HepG2 (cell line): ENCODE data around the gene MTA2. TPM values are rescaled to one million over a fixed set of nuclear protein-coding genes. Genes with fewer than 3 reads are reported as not detected.

Experiments
- ATAC-seq: fragments of 200-7000 bp; cut with Tn5 transposase; 3 replicates; pipeline ENCODE4 v1.9.1; 2020; ENCODE audit warnings: mild to moderate bottlenecking, moderate library complexity
- BruUV-seq: library from RNA; stranded (reverse); fragments of 400-500 nt; replicated peaks from 2 replicates; lab custom pipeline; 2021; lab: Mats Ljungman, UMichigan
- CTCF ChIA-PET: fragments of 300-600 bp; formaldehyde crosslinking; extraction: SDS; loops from one replicate; lab custom pipeline; 2021; ENCODE audit warnings: low total read pairs, inconsistent platforms, low intra/inter-chr PET ratio; lab: Yijun Ruan, JAX
- POLR2A ChIA-PET: fragments of 350-600 bp; sonication (Branson Sonifier 250); formaldehyde crosslinking; loops from one replicate; lab custom pipeline; 2020; ENCODE audit warnings: antibody characterized with exemption, inconsistent platforms; lab: Yijun Ruan, JAX
- DNase-seq: peaks from one replicate; pipeline ENCODE4 v3.0.0-alpha.2; 2015; ENCODE audit warnings: low spot score
- FAIRE-seq: peaks from 3 replicates; lab custom pipeline; 2011; peaks lifted over from hg19 to GRCh38; lab: Jason Lieb, UNC
- H2AFZ ChIP-seq: one replicate; pipeline ENCODE4 v1.6.1; 2011; ENCODE audit warnings: low read length, inconsistent platforms
- H3K27ac ChIP-seq: fragments of 300-600 bp; 3 replicates; pipeline ENCODE4 v1.8.0; 2011; ENCODE audit warnings: mixed run types, mild to moderate bottlenecking, mixed read lengths, low read length, inconsistent platforms; ENCODE audit not compliant: insufficient read depth; ENCODE audit errors: extremely low read length
- H3K27me3 ChIP-seq, 2 experiments: fragments of 200-600 bp in 1 of 2; 2 replicates in 1 of 2; 3 replicates in 1 of 2; pipeline versions ENCODE4 v1.6.0 to v1.8.0; 2011; ENCODE audit warnings: low read length in 2 of 2, mild to moderate bottlenecking in 2 of 2, moderate library complexity in 2 of 2, inconsistent platforms in 1 of 2; ENCODE audit not compliant: insufficient read depth in 2 of 2, control insufficient read depth in 1 of 2
- H3K36me3 ChIP-seq, 2 experiments: fragments of 200-600 bp in 1 of 2; replicated peaks in 1 of 2; 2 replicates in 1 of 2; 3 replicates in 1 of 2; pipeline versions ENCODE4 v1.5.1 to v1.8.0; 2011; ENCODE audit warnings: low read length in 2 of 2, inconsistent platforms in 1 of 2; ENCODE audit not compliant: insufficient read depth in 2 of 2, control insufficient read depth in 1 of 2
- H3K4me1 ChIP-seq: 2 replicates; pipeline ENCODE4 v1.5.1; 2012; ENCODE audit warnings: low read length, inconsistent platforms; ENCODE audit not compliant: insufficient read depth
- H3K4me2 ChIP-seq: 2 replicates; pipeline ENCODE4 v1.6.0; 2011; ENCODE audit warnings: low read depth, low read length, inconsistent platforms
- H3K4me3 ChIP-seq, 3 experiments: fragments of 200-600 bp in 1 of 3; sonication (generic), shearing (Covaris generic) in 1 of 3; replicated peaks in 1 of 3; 2 replicates each; pipeline ENCODE4 v1.5.1; 2011 to 2016; ENCODE audit warnings: low read length in 3 of 3, inconsistent platforms in 2 of 3, low read depth in 2 of 3, mild to moderate bottlenecking in 2 of 3, control low read depth in 1 of 3, mixed read lengths in 1 of 3; ENCODE audit not compliant: insufficient read depth in 1 of 3
- H3K79me2 ChIP-seq: one replicate; pipeline ENCODE4 v1.6.1; 2011; ENCODE audit warnings: low read length, inconsistent platforms; ENCODE audit not compliant: insufficient read depth
- H3K9ac ChIP-seq: 2 replicates; pipeline ENCODE4 v1.6.0; 2011; ENCODE audit warnings: mild to moderate bottlenecking, low read depth, low read length, inconsistent platforms; ENCODE audit not compliant: insufficient read depth
- H3K9me3 ChIP-seq: 2 replicates; pipeline ENCODE4 v1.5.1; 2012; ENCODE audit warnings: mild to moderate bottlenecking, low read length
- H4K20me1 ChIP-seq: 2 replicates; pipeline ENCODE4 v1.6.0; 2011; ENCODE audit warnings: inconsistent platforms, mild to moderate bottlenecking, low read length, moderate library complexity; ENCODE audit not compliant: insufficient read depth
- MAFF ChIP-seq: IDR thresholded peaks from 2 replicates; pipeline ENCODE4 v1.6.1; 2011; ENCODE audit warnings: low read depth, low read length, improper control_type of control experiment
- MAFG ChIP-seq: sonication (generic); formaldehyde crosslinking; IDR thresholded peaks from 2 replicates; pipeline ENCODE4 v1.5.1; 2020; ENCODE audit warnings: mild to moderate bottlenecking, missing genetic modification reagents
- MAFK ChIP-seq, 2 experiments: IDR thresholded peaks in 1 of 2; conservative IDR thresholded peaks in 1 of 2; 2 replicates each; pipeline ENCODE4 v1.6.1; 2011; ENCODE audit warnings: improper control_type of control experiment in 2 of 2, low read length in 2 of 2
- SOX6 ChIP-seq, 2 experiments: fragments of 450-650 bp in 1 of 2; sonication (generic) in 1 of 2; formaldehyde crosslinking in 1 of 2; IDR thresholded peaks; 2 replicates each; pipeline versions ENCODE4 v1.4.0 to v1.6.1; 2017 to 2020; ENCODE audit warnings: antibody characterized with exemption in 1 of 2, mild to moderate bottlenecking in 1 of 2, missing genetic modification reagents in 1 of 2
- SP140L ChIP-seq: sonication (generic); formaldehyde crosslinking; IDR thresholded peaks from 2 replicates; pipeline ENCODE4 v1.4.0; 2020; ENCODE audit warnings: missing genetic modification reagents, borderline replicate concordance
- WGBS: methylation state at CpG from one replicate; pipeline ENCODE4 v1.1.6; 2017; ENCODE audit warnings: low lambda C conversion rate; 5-methylcytosine and 5-hydroxymethylcytosine counted together
- in situ Hi-C: cut with HindIII; loops from 2 replicates; pipeline ENCODE4 v1.10.0; 2017; ENCODE audit warnings: low pct_unique_long_range_greater_than_20kb; ENCODE audit not compliant: extremely low pct_ligation_motif_present
- intact Hi-C: fragments of 100-400 bp; cut with micrococcal nuclease; formaldehyde crosslinking; loops from one replicate; pipeline ENCODE4 v1.10.0; 2022; ENCODE audit not compliant: unreplicated experiment
- polyA plus RNA-seq, 8 experiments: library from polyadenylated mRNA; depleted of rRNA in 3 of 8; stranded (reverse) in 7 of 8; unstranded in 1 of 8; fragments of >200 nt; fragmentation: Illumina TruSeq in 4 of 8; extraction: Trizol in 4 of 8; gene quantifications; 2 replicates each; pipeline versions ENCODE4 v1.2.1 to v1.2.3, GENCODE V29; 2011 to 2016; ENCODE audit warnings: low read depth in 4 of 8, missing spikeins in 1 of 8, mixed read lengths in 1 of 8; ENCODE audit not compliant: insufficient read depth in 1 of 8
- total RNA-seq, 5 experiments: library from RNA; depleted of rRNA; stranded (reverse); fragments of >200 nt; fragmentation: Illumina TruSeq; extraction: Trizol; gene quantifications; 2 replicates each; pipeline ENCODE4 v1.2.3, GENCODE V29; 2016; ENCODE audit warnings: low read depth in 1 of 5
- TF ChIP-seq, protein P1 (sequence below): sonication (generic); formaldehyde crosslinking; conservative IDR thresholded peaks from 2 replicates; pipeline ENCODE4 v1.4.0; 2020; ENCODE audit warnings: missing genetic modification reagents
- TF ChIP-seq, protein P2 (sequence below): sonication (generic); IDR thresholded peaks from 2 replicates; pipeline ENCODE4 v1.6.1; 2016; ENCODE audit warnings: low read depth, borderline replicate concordance

The MTA2 gene
- total and polyA plus RNA-seq, 2 of the 13 experiments (the other 11 are each of a cell fraction or from before 2014, with no cell fraction given), result 14.0 to 70.0 TPM

DNA sequence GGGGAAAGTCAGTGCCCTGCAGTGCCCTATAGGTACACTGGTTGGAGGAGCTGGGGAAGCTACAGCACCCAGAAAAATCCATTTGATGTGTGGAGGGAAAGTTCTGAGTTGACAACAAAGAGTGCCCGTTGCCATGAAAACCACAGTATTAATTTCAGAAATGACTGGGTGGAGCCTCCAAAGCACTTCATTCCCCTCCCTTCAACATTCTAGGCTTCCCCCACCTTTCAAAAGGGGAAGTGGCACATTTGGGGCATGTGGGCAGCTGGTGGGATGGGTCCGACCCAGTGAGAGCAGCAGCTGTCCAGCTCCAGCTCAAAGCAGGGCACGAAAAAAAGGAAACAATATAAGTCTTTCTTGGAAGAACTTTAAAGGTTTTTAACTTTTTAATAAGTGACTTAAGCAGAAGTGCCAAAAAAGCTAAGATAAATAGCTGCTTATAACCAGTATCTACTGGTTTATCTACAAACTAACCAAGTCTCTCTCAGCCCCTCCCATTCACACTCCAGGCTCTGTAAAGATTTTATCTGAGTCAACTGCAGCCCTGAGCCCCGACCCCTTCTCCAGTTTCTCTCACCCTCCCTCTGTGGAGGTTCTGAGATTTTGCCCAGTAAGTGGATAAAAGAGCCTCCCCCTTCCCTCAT, 46.1 kb downstream of the MTA2 start (continued):
- TF ChIP-seq, protein P1, sequence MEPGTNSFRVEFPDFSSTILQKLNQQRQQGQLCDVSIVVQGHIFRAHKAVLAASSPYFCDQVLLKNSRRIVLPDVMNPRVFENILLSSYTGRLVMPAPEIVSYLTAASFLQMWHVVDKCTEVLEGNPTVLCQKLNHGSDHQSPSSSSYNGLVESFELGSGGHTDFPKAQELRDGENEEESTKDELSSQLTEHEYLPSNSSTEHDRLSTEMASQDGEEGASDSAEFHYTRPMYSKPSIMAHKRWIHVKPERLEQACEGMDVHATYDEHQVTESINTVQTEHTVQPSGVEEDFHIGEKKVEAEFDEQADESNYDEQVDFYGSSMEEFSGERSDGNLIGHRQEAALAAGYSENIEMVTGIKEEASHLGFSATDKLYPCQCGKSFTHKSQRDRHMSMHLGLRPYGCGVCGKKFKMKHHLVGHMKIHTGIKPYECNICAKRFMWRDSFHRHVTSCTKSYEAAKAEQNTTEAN (CRISPR knock-in tag), result no peak

DNA sequence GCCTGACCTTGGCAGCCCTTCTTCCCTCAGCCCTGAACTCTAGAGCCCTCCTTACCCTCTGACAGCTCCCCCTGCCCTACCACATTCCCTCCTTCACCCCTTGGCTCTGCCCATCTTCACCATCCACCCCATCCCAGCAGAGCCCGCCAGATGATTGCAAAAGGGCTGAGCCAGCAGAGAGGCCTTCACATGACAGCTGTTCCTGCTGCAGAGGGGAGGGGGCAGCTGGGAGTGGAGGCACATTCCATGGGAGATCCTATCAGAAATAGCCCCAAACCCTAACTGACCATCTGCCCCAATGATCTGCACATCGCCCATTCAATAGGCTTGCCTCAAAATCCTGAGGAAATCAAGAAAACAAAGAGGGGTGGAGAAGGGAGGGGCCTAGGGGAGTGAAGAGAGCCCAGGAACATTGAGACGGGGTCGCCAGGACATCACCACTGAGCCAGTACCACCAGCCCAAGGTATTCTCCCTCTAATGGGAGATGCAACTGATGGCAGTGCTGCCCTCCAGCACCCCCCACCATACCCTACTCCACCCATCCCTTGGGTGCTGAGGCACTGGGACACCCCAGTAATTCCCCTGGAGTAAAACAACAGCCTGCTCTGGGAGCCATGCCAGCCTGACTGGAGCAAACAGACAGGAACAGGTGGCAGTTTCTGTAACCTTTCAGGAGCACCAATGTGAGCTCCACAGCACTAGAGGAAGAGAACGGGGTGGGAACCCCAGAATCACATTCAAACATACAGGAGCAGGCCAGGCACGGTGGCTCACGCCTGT, 47.1 kb downstream of the MTA2 start:
- Histone ChIP-seq H3K9ac (no peak overlapping the region), H3K27me3 (no peaks in the 10 kb centered on the region), H3K79me2 (no peaks in the 10 kb centered on the region), H3K4me1 (peaks cover 86% of the 10 kb centered on the region), H3K9me3 (no peaks in the 10 kb centered on the region), H3K27ac (no peak overlapping the region), H2AFZ (no peak overlapping the region), H3K36me3 (peaks cover 7 to 15% of the 10 kb centered on the region in 2 experiments), H3K4me3 (no peak overlapping the region), H4K20me1 (no peaks in the 10 kb centered on the region), H3K4me2 (no peak overlapping the region)
- ATAC-seq (peak; percentile 4), FAIRE-seq (no peak), DNase-seq (no peak)
- intact Hi-C loops (no loop called here), in situ Hi-C loops (loop anchor here (5.0 kb wide), 2 partner anchors 132 to 157 kb away; no protein-coding TSS in a partner anchor)
- ChIA-PET POLR2A (interaction anchor here (1.1 to 4.5 kb wide), 5 partner anchors 11 to 130 kb away, joined by 3 to 23 read pairs (median 6); partner anchors contain the start of genes C11orf98, CSKMT, LBHD1 and TUT1), CTCF (no interaction called here)
- no TSS peak for BruUV-seq
- TF ChIP-seq SP140L (no peak), MAFF (peak; percentile 10; the same call in 1 of the 2 replicates), MAFG (0 out of 2 replicates have a peak, but pooled peaks have one; percentile 40), MAFK (conservative IDR thresholded peaks at IDR 0.05 in 1 of 2, IDR thresholded peaks at IDR 0.05 in 1 of 2; ENCODE audit: low read length in 2 of 2) (peak in 1 of 2 experiments; percentile 33; a peak in 1 of 4 replicates), SOX6 (IDR thresholded peaks at IDR 0.05) (no peak), SOX6 (CRISPR knock-in tag; IDR thresholded peaks at IDR 0.05) (no peak)
- TF ChIP-seq, protein P2, sequence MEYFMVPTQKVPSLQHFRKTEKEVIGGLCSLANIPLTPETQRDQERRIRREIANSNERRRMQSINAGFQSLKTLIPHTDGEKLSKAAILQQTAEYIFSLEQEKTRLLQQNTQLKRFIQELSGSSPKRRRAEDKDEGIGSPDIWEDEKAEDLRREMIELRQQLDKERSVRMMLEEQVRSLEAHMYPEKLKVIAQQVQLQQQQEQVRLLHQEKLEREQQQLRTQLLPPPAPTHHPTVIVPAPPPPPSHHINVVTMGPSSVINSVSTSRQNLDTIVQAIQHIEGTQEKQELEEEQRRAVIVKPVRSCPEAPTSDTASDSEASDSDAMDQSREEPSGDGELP, result peak; percentile 37; the same call in 1 of the 2 replicates
- 89% methylated on average over 7 of the region's 7 CpGs for WGBS
